CD4-positive, alpha-beta T cell (primary cell): Measurements from ENCODE around the gene SMIM12. TPM values are rescaled to one million over a fixed set of nuclear protein-coding genes. Genes with fewer than 3 reads are reported as not detected.

Experiments used
- ATAC-seq: fragments of 200-7000 bp; cut with Tn5 transposase; one replicate; pipeline ENCODE4 v1.10.0; 2022; ENCODE audit warnings: mild to moderate bottlenecking; ENCODE audit not compliant: poor library complexity
- CTCF ChIA-PET: fragments of 350-600 bp; sonication (Branson Sonifier 250); formaldehyde crosslinking; loops from one replicate; lab custom pipeline; 2021; ENCODE audit warnings: antibody characterized with exemption, inconsistent platforms; lab: Charles Lee
- POLR2A ChIA-PET: fragments of 350-600 bp; sonication (Branson Sonifier 250); formaldehyde crosslinking; loops from one replicate; lab custom pipeline; 2021; ENCODE audit warnings: antibody characterized with exemption, inconsistent platforms; lab: Charles Lee
- DNase-seq, 14 experiments: peaks; one replicate each; pipeline ENCODE4 v3.0.0-alpha.2; 2013 to 2020; ENCODE audit warnings: mixed read lengths in 2 of 14
- H3K27ac ChIP-seq, 2 donors: one replicate each; pipeline versions ENCODE4 v1.5.1 to v1.7.0; 2013; ENCODE audit warnings: low read length in 2 of 2, low read depth in 1 of 2, mild to moderate bottlenecking in 1 of 2
- H3K27me3 ChIP-seq, 2 experiments: 1 replicate in 1 of 2; 2 replicates in 1 of 2; pipeline versions ENCODE4 v1.6.1 to v1.7.0; 2013; ENCODE audit warnings: low read length in 2 of 2, control low read depth in 1 of 2, mild to moderate bottlenecking in 1 of 2, moderate library complexity in 1 of 2; ENCODE audit not compliant: insufficient read depth in 2 of 2, control insufficient read depth in 1 of 2
- H3K36me3 ChIP-seq: one replicate; pipeline ENCODE4 v1.6.1; 2013; ENCODE audit warnings: low read length, control low read depth; ENCODE audit not compliant: insufficient read depth
- H3K4me1 ChIP-seq: one replicate; pipeline ENCODE4 v1.6.1; 2013; ENCODE audit warnings: low read length, control low read depth; ENCODE audit not compliant: insufficient read depth
- H3K4me3 ChIP-seq: one replicate; pipeline ENCODE4 v1.5.1; 2013; ENCODE audit warnings: mild to moderate bottlenecking, low read length, moderate library complexity
- H3K9me3 ChIP-seq, 2 experiments: 1 replicate in 1 of 2; 2 replicates in 1 of 2; pipeline versions ENCODE4 v1.6.1 to v1.7.0; 2013; ENCODE audit warnings: low read length in 2 of 2, mild to moderate bottlenecking in 2 of 2, control low read depth in 1 of 2, moderate library complexity in 1 of 2; ENCODE audit not compliant: control insufficient read depth in 1 of 2, insufficient read depth in 1 of 2
- H3K27ac Mint-ChIP-seq: one replicate; pipeline ENCODE4 v1.8.0; 2020; ENCODE audit warnings: mixed read lengths
- H3K27me3 Mint-ChIP-seq: one replicate; pipeline ENCODE4 v1.8.0; 2021; ENCODE audit warnings: mixed read lengths
- H3K36me3 Mint-ChIP-seq: one replicate; pipeline ENCODE4 v1.8.0; 2021; ENCODE audit warnings: low read depth, mixed read lengths
- H3K4me1 Mint-ChIP-seq: one replicate; pipeline ENCODE4 v1.8.0; 2021; ENCODE audit warnings: low read depth, mixed read lengths
- H3K4me3 Mint-ChIP-seq: one replicate; pipeline ENCODE4 v1.8.0; 2020; ENCODE audit warnings: mild to moderate bottlenecking, mixed read lengths
- H3K9me3 Mint-ChIP-seq: one replicate; pipeline ENCODE4 v1.8.0; 2020; ENCODE audit warnings: mixed read lengths
- intact Hi-C, 2 experiments: fragments of 100-400 bp; cut with DNase I in 1 of 2; cut with micrococcal nuclease in 1 of 2; formaldehyde crosslinking; loops; one replicate each; pipeline versions ENCODE4 v1.15.1 to v1.9.0; 2023 to 2025; cut with DNase I, micrococcal nuclease
- total RNA-seq, 174 experiments: library from RNA in 2 of 174; stranded (reverse) in 2 of 174; gene quantifications; one replicate each; pipeline ENCODE4 v1.2.3 and lab custom pipeline; 2021 to 2026
- TF ChIP-seq, protein P1 (sequence below): fragments of 200-600 bp; IDR thresholded peaks from one replicate; pipeline ENCODE4 v1.8.0; 2022; ENCODE audit warnings: antibody characterized with exemption, mild to moderate bottlenecking

SMIM12 gene
- total RNA-seq, 2 experiments from 2014 or later = 43.0 to 44.6 TPM

DNA sequence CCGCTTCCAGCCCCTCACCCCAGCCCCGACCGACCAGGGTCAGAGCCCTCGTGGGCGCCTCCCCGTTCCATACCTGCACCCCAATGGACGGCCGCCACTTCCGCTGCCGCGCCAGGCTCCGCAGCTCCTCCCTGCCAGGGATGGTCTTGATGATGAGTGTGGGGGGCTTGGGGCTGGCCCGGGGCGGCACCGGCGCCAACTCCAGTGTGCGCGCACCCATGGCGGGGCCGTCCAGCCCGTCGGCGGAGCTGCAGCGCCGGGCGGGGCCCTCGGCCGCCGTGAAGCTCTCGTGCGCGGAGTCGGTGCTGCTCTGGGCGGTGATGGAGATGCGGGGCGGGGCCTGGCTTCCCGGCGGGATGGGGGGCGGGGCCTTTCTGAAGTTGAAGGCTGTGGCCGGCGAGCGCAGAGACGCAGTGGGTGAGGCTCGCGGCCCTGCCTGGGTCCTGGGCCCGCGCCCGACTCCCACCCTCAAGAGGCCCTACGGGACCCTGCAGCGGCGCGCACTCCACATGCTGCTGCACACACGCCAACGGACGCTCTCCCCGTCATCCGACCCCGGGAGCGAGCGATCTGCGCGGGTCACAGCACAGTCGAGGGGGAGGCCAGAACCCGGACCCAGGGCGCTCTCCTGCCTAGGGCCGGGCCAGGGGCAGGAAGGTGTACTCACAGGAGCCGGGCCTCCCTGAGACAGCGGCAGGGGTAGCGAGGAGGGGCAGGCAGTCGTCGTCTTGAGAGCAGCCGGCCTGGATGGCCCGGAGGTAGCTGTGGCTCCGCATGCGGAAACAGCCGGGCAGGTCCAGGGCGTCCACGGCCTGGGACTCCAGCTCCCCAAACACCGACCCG is 26.1 kb upstream of the SMIM12 start:
- ChIA-PET CTCF (no interaction called here), POLR2A (interaction anchor here (0.9 to 1.8 kb wide), 2 partner anchors 19 to 26 kb away, joined by 4 read pairs; partner anchors contain the start of gene SMIM12)
- no peak overlapping the region for H3K27ac ChIP-seq
- Mint-ChIP-seq H3K4me1 (peaks cover 3% of the 10 kb centered on the region), H3K27me3 (peaks cover 74% of the 10 kb centered on the region), H3K4me3 (peak overlapping the region; percentile 38), H3K27ac (no peak overlapping the region), H3K9me3 (no peaks in the 10 kb centered on the region), H3K36me3 (no peaks in the 10 kb centered on the region)
- peak; percentile 62 for ATAC-seq
- peaks cover 31 to 50% of the 10 kb centered on the region in 2 experiments for H3K27me3 ChIP-seq
- peak overlapping the region; percentile 55 for H3K4me3 ChIP-seq
- H3K36me3 ChIP-seq = no peaks in the 10 kb centered on the region
- peaks cover 13% of the 10 kb centered on the region for H3K4me1 ChIP-seq
- H3K9me3 ChIP-seq = peaks cover 7 to 11% of the 10 kb centered on the region in 2 experiments
- intact Hi-C loops = loop anchor here in 1 of 2 experiments (10.0 kb wide), 1 partner anchor 1449 kb away; no protein-coding TSS in a partner anchor
- TF ChIP-seq, protein P1, sequence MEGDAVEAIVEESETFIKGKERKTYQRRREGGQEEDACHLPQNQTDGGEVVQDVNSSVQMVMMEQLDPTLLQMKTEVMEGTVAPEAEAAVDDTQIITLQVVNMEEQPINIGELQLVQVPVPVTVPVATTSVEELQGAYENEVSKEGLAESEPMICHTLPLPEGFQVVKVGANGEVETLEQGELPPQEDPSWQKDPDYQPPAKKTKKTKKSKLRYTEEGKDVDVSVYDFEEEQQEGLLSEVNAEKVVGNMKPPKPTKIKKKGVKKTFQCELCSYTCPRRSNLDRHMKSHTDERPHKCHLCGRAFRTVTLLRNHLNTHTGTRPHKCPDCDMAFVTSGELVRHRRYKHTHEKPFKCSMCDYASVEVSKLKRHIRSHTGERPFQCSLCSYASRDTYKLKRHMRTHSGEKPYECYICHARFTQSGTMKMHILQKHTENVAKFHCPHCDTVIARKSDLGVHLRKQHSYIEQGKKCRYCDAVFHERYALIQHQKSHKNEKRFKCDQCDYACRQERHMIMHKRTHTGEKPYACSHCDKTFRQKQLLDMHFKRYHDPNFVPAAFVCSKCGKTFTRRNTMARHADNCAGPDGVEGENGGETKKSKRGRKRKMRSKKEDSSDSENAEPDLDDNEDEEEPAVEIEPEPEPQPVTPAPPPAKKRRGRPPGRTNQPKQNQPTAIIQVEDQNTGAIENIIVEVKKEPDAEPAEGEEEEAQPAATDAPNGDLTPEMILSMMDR = no peak
- DNase-seq = peak in 9 of 14 experiments; percentile 26 to 67 (median 36)

DNA sequence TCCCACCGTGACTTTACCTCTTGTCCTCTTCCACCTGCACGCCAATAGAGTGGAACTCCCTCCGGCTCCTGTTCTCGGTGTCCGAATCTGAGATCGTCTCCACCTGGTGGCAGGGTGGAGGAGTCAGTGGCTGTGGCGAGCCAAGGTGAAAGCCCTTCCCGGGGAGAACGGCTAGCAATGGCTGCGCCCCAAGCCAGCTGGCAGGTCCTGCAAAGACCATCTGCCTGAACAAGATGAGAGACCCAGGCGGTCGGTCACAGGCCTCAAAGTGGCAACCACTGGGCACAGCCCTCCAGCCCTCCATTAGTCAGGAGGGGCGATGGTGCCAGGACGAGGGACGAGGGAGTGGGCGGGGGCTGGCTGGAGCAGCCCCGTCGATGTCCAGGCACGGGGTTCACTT is 25.4 kb upstream of the SMIM12 start:
- H3K4me1 Mint-ChIP-seq = peaks cover 3% of the 10 kb centered on the region
- Histone ChIP-seq H3K27ac (no peak overlapping the region), H3K27me3 (peaks cover 29 to 47% of the 10 kb centered on the region in 2 experiments), H3K36me3 (no peaks in the 10 kb centered on the region), H3K4me3 (peak overlapping the region; percentile 55), H3K9me3 (peaks cover 7 to 11% of the 10 kb centered on the region in 2 experiments), H3K4me1 (peaks cover 13% of the 10 kb centered on the region)
- ChIA-PET POLR2A (interaction anchor here (0.9 to 1.9 kb wide), 3 partner anchors 18 to 25 kb away, joined by 4 read pairs; partner anchors contain the start of gene SMIM12), CTCF (no interaction called here)
- H3K27ac Mint-ChIP-seq = no peak overlapping the region
- peak overlapping the region; percentile 76 for H3K4me3 Mint-ChIP-seq
- ATAC-seq (no peak), DNase-seq (no peak)
- H3K27me3 Mint-ChIP-seq = peaks cover 71% of the 10 kb centered on the region
- H3K9me3 Mint-ChIP-seq = no peaks in the 10 kb centered on the region
- H3K36me3 Mint-ChIP-seq = no peaks in the 10 kb centered on the region
- TF ChIP-seq, protein P1 = no peak
- intact Hi-C loops = loop anchor here in 1 of 2 experiments (10.0 kb wide), 1 partner anchor 1450 kb away; no protein-coding TSS in a partner anchor

DNA sequence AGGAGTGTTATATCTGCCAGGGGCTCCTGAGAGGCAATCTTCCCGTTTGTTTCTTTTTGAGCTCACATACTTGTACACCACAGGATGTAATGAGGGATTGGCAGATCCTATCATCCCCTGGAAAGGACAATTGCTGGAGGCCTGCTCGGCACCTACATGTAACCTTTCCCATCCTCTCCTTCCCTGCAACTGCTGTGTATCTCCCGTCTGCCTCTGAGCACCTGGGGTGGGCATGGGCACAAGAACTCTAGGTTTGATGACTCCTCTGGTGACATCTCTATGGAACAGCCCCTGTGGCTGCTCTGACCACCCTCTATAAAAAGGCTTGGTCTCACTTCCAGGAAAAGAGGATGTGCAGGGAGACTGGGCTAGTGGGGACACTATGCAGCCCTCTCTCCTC is 25.0 kb upstream of the SMIM12 start:
- Histone ChIP-seq H3K27ac (no peak overlapping the region), H3K27me3 (peaks cover 32 to 43% of the 10 kb centered on the region in 2 experiments), H3K4me3 (no peak overlapping the region), H3K9me3 (peaks cover 7 to 11% of the 10 kb centered on the region in 2 experiments), H3K4me1 (peaks cover 13% of the 10 kb centered on the region), H3K36me3 (no peaks in the 10 kb centered on the region)
- ATAC-seq = no peak
- H3K9me3 Mint-ChIP-seq = no peaks in the 10 kb centered on the region
- no peaks in the 10 kb centered on the region for H3K36me3 Mint-ChIP-seq
- intact Hi-C loops = loop anchor here in 1 of 2 experiments (10.0 kb wide), 1 partner anchor 1450 kb away; no protein-coding TSS in a partner anchor
- DNase-seq = no peak
- peaks cover 71% of the 10 kb centered on the region for H3K27me3 Mint-ChIP-seq
- POLR2A ChIA-PET = interaction anchor here (1.8 to 1.9 kb wide), 2 partner anchors 18 to 25 kb away, joined by 4 read pairs; partner anchors contain the start of gene SMIM12
- TF ChIP-seq, protein P1 = no peak
- H3K27ac Mint-ChIP-seq = no peak overlapping the region
- peak overlapping the region; percentile 76 for H3K4me3 Mint-ChIP-seq
- CTCF ChIA-PET = no interaction called here
- peaks cover 3% of the 10 kb centered on the region for H3K4me1 Mint-ChIP-seq
